WTC11 (cell line): ENCODE data around the gene BPIFA2. TPM values are rescaled to one million over a fixed set of nuclear protein-coding genes. Genes with fewer than 3 reads are reported as not detected.

Source experiments
- ATAC-seq: fragments of 200-7000 bp; cut with Tn5 transposase; 2 replicates; pipeline ENCODE4 v1.10.0; 2021; ENCODE audit warnings: mild to moderate bottlenecking, moderate library complexity
- CTCF ChIA-PET: fragments of 300-600 bp; sonication (Branson Sonifier 250); formaldehyde crosslinking; loops from one replicate; lab custom pipeline; 2021; ENCODE audit warnings: antibody characterized with exemption; lab: Charles Lee
- POLR2A ChIA-PET: fragments of 350-600 bp; sonication (Branson Sonifier 250); formaldehyde crosslinking; loops from one replicate; lab custom pipeline; 2021; ENCODE audit warnings: antibody characterized with exemption; lab: Charles Lee
- DNase-seq: peaks from one replicate; pipeline ENCODE4 v3.0.0; 2021; ENCODE audit warnings: low spot score
- H3K27ac Mint-ChIP-seq: 2 replicates; pipeline ENCODE4 v1.8.0; 2021; ENCODE audit warnings: mixed read lengths
- H3K27me3 Mint-ChIP-seq: 2 replicates; pipeline ENCODE4 v1.8.0; 2021; ENCODE audit warnings: low read depth, mild to moderate bottlenecking, moderate library complexity, mixed read lengths
- H3K36me3 Mint-ChIP-seq: 2 replicates; pipeline ENCODE4 v1.8.0; 2021; ENCODE audit warnings: mixed read lengths
- H3K4me1 Mint-ChIP-seq: 2 replicates; pipeline ENCODE4 v1.8.0; 2022; ENCODE audit warnings: mixed read lengths
- H3K4me3 Mint-ChIP-seq: 2 replicates; pipeline ENCODE4 v1.8.0; 2021; ENCODE audit warnings: mild to moderate bottlenecking, moderate library complexity, mixed read lengths
- H3K9me3 Mint-ChIP-seq: 2 replicates; pipeline ENCODE4 v1.8.0; 2021; ENCODE audit warnings: mixed read lengths
- ARID4B ChIP-seq: sonication (generic); formaldehyde crosslinking; IDR thresholded peaks from 2 replicates; pipeline ENCODE4 v1.8.0; 2023; ENCODE audit warnings: missing genetic modification reagents, mild to moderate bottlenecking, borderline replicate concordance
- ETV6 ChIP-seq: sonication (generic); formaldehyde crosslinking; IDR thresholded peaks from 2 replicates; pipeline ENCODE4 v1.8.1; 2022; ENCODE audit warnings: mild to moderate bottlenecking, missing genetic modification reagents
- JAZF1 ChIP-seq: fragments of 250-450 bp; sonication (Bioruptor Pico); IDR thresholded peaks from 2 replicates; pipeline ENCODE4 v1.9.0; 2021; ENCODE audit warnings: moderate library complexity, mild to moderate bottlenecking, inconsistent platforms
- KAT7 ChIP-seq: sonication (generic); formaldehyde crosslinking; IDR thresholded peaks from 2 replicates; pipeline ENCODE4 v1.8.1; 2023; ENCODE audit warnings: missing genetic modification reagents, mild to moderate bottlenecking, borderline replicate concordance
- MAX ChIP-seq: sonication (generic); formaldehyde crosslinking; IDR thresholded peaks from 2 replicates; pipeline ENCODE4 v1.8.0; 2022; ENCODE audit warnings: mild to moderate bottlenecking, missing genetic modification reagents
- RORB ChIP-seq: fragments of 250-450 bp; sonication (Bioruptor Pico); IDR thresholded peaks from 2 replicates; pipeline ENCODE4 v1.9.0; 2021; ENCODE audit warnings: mild to moderate bottlenecking
- SOX15 ChIP-seq: fragments of 250-450 bp; sonication (Bioruptor Pico); IDR thresholded peaks from 2 replicates; pipeline ENCODE4 v1.9.0; 2021; ENCODE audit warnings: mild to moderate bottlenecking
- TEAD1 ChIP-seq: sonication (generic); formaldehyde crosslinking; IDR thresholded peaks from 2 replicates; pipeline ENCODE4 v1.8.0; 2022; ENCODE audit warnings: mild to moderate bottlenecking, missing genetic modification reagents
- ZNF232 ChIP-seq: sonication (generic); formaldehyde crosslinking; IDR thresholded peaks from 2 replicates; pipeline ENCODE4 v1.8.0; 2022; ENCODE audit warnings: mild to moderate bottlenecking, missing genetic modification reagents
- total RNA-seq: library from RNA; stranded (reverse); gene quantifications from 3 replicates; pipeline ENCODE4 v1.2.3, GENCODE V29; 2021
- TF ChIP-seq, protein P1 (sequence below): sonication (generic); formaldehyde crosslinking; IDR thresholded peaks from 2 replicates; pipeline ENCODE4 v1.8.1; 2022; ENCODE audit warnings: low read depth, missing genetic modification reagents, borderline replicate concordance
- TF ChIP-seq, protein P2 (sequence below): fragments of 250-450 bp; sonication (Bioruptor Pico); IDR thresholded peaks from 2 replicates; pipeline ENCODE4 v2.1.2; 2022; ENCODE audit warnings: mild to moderate bottlenecking, moderate library complexity
- TF ChIP-seq, protein P3 (sequence below): sonication (generic); formaldehyde crosslinking; IDR thresholded peaks from 2 replicates; pipeline ENCODE4 v1.8.1; 2023; ENCODE audit warnings: mild to moderate bottlenecking, missing genetic modification reagents
- TF ChIP-seq, protein P4 (sequence below): sonication (generic); formaldehyde crosslinking; IDR thresholded peaks from 2 replicates; pipeline ENCODE4 v1.8.0; 2023; ENCODE audit warnings: missing genetic modification reagents
- TF ChIP-seq, protein P5 (sequence below): fragments of 200-600 bp; IDR thresholded peaks from 2 replicates; pipeline ENCODE4 v1.8.0; 2022; ENCODE audit warnings: antibody characterized with exemption

The BPIFA2 gene
- total RNA-seq, 1 experiment from 2014 or later = not detected

GRCh38 chr20:33175123-33175522 is 7.2 kb downstream of the BPIFA2 start (continued):
- TF ChIP-seq ARID4B = no peak
- TF ChIP-seq, protein P1, sequence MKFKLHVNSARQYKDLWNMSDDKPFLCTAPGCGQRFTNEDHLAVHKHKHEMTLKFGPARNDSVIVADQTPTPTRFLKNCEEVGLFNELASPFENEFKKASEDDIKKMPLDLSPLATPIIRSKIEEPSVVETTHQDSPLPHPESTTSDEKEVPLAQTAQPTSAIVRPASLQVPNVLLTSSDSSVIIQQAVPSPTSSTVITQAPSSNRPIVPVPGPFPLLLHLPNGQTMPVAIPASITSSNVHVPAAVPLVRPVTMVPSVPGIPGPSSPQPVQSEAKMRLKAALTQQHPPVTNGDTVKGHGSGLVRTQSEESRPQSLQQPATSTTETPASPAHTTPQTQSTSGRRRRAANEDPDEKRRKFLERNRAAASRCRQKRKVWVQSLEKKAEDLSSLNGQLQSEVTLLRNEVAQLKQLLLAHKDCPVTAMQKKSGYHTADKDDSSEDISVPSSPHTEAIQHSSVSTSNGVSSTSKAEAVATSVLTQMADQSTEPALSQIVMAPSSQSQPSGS (CRISPR knock-in tag) = no peak

DNA sequence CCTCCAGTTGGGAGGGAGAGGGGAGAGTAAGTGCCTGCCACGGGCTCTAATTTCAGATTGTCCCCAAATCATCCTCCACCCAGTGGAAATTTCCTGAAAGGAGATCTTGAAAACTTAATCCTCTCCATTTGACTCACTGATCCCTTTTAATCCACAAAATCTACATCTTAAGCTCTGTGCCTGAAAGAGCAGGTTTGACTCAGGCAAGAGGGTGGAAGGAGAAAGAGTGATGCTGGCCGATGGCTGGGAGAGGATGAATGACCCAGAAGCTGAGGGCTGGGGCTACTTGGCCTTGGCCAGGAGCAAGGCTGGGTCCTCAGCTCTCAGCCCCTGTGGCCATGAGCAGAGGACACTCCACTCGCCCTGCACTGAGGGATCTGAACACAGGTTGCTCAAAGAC is 8.1 kb downstream of the BPIFA2 start:
- Mint-ChIP-seq H3K4me1 (peaks cover 11% of the 10 kb centered on the region), H3K27me3 (peaks cover 3% of the 10 kb centered on the region), H3K9me3 (peaks cover 5% of the 10 kb centered on the region), H3K27ac (no peak overlapping the region), H3K36me3 (no peaks in the 10 kb centered on the region), H3K4me3 (no peak overlapping the region)
- TF ChIP-seq, protein P2, sequence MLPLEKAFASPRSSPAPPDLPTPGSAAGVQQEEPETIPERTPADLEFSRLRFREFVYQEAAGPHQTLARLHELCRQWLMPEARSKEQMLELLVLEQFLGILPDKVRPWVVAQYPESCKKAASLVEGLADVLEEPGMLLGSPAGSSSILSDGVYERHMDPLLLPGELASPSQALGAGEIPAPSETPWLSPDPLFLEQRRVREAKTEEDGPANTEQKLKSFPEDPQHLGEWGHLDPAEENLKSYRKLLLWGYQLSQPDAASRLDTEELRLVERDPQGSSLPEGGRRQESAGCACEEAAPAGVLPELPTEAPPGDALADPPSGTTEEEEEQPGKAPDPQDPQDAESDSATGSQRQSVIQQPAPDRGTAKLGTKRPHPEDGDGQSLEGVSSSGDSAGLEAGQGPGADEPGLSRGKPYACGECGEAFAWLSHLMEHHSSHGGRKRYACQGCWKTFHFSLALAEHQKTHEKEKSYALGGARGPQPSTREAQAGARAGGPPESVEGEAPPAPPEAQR (CRISPR knock-in tag) = no peak
- no peak for TF ChIP-seq MAX
- DNase-seq (no peak), ATAC-seq (no peak)
- ChIA-PET POLR2A (interaction anchor here (0.6 kb wide), 1 partner anchor 1603 kb away, joined by 3 read pairs; no protein-coding TSS in a partner anchor), CTCF (interaction anchor here (0.6 to 1.2 kb wide), 2 partner anchors 80 to 342 kb away, joined by 4 to 6 read pairs; no protein-coding TSS in a partner anchor)

DNA sequence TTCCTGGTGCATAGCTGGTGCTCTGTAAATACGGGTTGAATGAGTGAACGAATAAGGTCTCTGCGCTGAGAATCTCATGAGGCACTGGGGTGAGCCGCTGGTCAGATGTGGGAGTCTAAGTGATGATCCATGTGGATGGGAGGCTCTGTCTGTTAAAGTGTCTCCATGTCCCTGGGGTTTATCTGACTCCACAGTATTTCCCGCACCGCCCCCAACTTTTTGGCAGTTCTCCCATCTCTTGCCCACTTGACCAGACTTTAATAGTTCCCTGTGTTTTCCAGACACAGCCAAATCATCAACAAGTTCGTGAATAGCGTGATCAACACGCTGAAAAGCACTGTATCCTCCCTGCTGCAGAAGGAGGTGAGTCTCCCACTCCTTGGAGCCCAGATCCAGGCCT is 9.9 kb downstream of the BPIFA2 start:
- no peak overlapping the region; the same call in 1 of the 2 replicates for H3K27ac Mint-ChIP-seq
- no peak for TF ChIP-seq ETV6 (CRISPR knock-in tag)
- TF ChIP-seq, protein P3, sequence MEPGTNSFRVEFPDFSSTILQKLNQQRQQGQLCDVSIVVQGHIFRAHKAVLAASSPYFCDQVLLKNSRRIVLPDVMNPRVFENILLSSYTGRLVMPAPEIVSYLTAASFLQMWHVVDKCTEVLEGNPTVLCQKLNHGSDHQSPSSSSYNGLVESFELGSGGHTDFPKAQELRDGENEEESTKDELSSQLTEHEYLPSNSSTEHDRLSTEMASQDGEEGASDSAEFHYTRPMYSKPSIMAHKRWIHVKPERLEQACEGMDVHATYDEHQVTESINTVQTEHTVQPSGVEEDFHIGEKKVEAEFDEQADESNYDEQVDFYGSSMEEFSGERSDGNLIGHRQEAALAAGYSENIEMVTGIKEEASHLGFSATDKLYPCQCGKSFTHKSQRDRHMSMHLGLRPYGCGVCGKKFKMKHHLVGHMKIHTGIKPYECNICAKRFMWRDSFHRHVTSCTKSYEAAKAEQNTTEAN (CRISPR knock-in tag) = no peak
- TF ChIP-seq, protein P4, sequence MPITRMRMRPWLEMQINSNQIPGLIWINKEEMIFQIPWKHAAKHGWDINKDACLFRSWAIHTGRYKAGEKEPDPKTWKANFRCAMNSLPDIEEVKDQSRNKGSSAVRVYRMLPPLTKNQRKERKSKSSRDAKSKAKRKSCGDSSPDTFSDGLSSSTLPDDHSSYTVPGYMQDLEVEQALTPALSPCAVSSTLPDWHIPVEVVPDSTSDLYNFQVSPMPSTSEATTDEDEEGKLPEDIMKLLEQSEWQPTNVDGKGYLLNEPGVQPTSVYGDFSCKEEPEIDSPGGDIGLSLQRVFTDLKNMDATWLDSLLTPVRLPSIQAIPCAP (CRISPR knock-in tag) = no peak
- no peak for TF ChIP-seq TEAD1
- no peak for TF ChIP-seq RORB (CRISPR knock-in tag)
- TF ChIP-seq, protein P5, sequence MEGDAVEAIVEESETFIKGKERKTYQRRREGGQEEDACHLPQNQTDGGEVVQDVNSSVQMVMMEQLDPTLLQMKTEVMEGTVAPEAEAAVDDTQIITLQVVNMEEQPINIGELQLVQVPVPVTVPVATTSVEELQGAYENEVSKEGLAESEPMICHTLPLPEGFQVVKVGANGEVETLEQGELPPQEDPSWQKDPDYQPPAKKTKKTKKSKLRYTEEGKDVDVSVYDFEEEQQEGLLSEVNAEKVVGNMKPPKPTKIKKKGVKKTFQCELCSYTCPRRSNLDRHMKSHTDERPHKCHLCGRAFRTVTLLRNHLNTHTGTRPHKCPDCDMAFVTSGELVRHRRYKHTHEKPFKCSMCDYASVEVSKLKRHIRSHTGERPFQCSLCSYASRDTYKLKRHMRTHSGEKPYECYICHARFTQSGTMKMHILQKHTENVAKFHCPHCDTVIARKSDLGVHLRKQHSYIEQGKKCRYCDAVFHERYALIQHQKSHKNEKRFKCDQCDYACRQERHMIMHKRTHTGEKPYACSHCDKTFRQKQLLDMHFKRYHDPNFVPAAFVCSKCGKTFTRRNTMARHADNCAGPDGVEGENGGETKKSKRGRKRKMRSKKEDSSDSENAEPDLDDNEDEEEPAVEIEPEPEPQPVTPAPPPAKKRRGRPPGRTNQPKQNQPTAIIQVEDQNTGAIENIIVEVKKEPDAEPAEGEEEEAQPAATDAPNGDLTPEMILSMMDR = no peak
- TF ChIP-seq, protein P1 (CRISPR knock-in tag) = no peak
- TF ChIP-seq ZNF232 = no peak
- TF ChIP-seq SOX15 (CRISPR knock-in tag) = no peak
- no peak for TF ChIP-seq JAZF1 (CRISPR knock-in tag)
- no peak for TF ChIP-seq KAT7
- ATAC-seq (no peak), DNase-seq (no peak)
- H3K36me3 Mint-ChIP-seq = no peaks in the 10 kb centered on the region
- no peak overlapping the region for H3K4me3 Mint-ChIP-seq
- POLR2A ChIA-PET = no interaction called here
- CTCF ChIA-PET = interaction anchor here (0.7 kb wide), 1 partner anchor 85 kb away, joined by 3 read pairs; no protein-coding TSS in a partner anchor
- peaks cover under 1% of the 10 kb centered on the region for H3K9me3 Mint-ChIP-seq
- no peaks in the 10 kb centered on the region for H3K27me3 Mint-ChIP-seq
- peaks cover 11% of the 10 kb centered on the region for H3K4me1 Mint-ChIP-seq
